AG04449 (cell line): Measurements from ENCODE around the gene IPO5.
"Not testable (repeated sequence)": the region's sequence is repeated elsewhere in the genome, so short reads cannot be mapped to it uniquely, and the experiment has no call there.

ENCODE experiments used
- CTCF ChIA-PET: fragments of 350-600 bp; formaldehyde crosslinking; extraction: SDS; loops from one replicate; lab custom pipeline; 2021; ENCODE audit warnings: antibody characterized with exemption; lab: Yijun Ruan, JAX
- POLR2A ChIA-PET: fragments of 400-600, 350-600 bp; formaldehyde crosslinking; extraction: SDS; loops from one replicate; lab custom pipeline; 2020; ENCODE audit warnings: antibody characterized with exemption, inconsistent platforms; lab: Yijun Ruan, JAX
- DNase-seq: peaks from one replicate; pipeline ENCODE4 v3.0.0-alpha.2; 2010; ENCODE audit warnings: low read depth, low spot score
- H3K4me3 ChIP-seq: 2 replicates; pipeline ENCODE4 v1.5.1; 2011; ENCODE audit warnings: low read depth, mild to moderate bottlenecking, control low read depth, low read length
- CTCF ChIP-seq: IDR thresholded peaks from one replicate; pipeline ENCODE4 v1.5.1; 2011; ENCODE audit warnings: mild to moderate bottlenecking, moderate library complexity, low read length, control low read depth, inconsistent platforms; ENCODE audit not compliant: insufficient read depth; ENCODE audit errors: missing control alignments

The IPO5 gene

DNA sequence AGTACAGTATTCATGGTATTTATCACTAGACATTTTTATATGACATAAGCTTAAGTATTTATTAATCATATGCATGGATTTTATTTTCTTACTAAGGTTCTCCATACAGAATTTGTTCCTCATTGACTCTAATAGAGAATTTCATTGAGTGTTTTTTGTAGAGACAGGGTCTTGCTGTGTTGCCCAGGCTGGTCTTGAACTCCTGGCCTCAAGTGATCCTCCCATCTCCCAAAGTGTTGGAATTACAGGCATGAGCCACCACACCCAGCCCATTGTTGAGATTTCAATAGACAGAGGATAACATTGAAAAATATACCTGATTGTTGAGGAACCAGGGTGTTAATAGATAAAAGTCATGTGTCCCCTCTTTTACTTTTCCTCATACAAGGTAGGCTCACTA is 26.1 kb downstream of the IPO5 start:
- ChIA-PET POLR2A (no interaction called here), CTCF (interaction anchor here (3.5 kb wide), 1 partner anchor 122 kb away, joined by 32 read pairs; no protein-coding TSS in a partner anchor)
- no peak overlapping the region for H3K4me3 ChIP-seq
- no peak for DNase-seq
- no peak for TF ChIP-seq CTCF

- no peak for DNase-seq
- no peak for TF ChIP-seq CTCF
- no peak overlapping the region for H3K4me3 ChIP-seq
- CTCF ChIA-PET = interaction anchor here (0.8 to 1.8 kb wide), 3 partner anchors 124 to 128 kb away, joined by 3 to 5 read pairs (median 5); no protein-coding TSS in a partner anchor
- POLR2A ChIA-PET = no interaction called here
Measured at GRCh38 chr13:97982286-97982685, 28.8 kb downstream of the IPO5 start.

DNA sequence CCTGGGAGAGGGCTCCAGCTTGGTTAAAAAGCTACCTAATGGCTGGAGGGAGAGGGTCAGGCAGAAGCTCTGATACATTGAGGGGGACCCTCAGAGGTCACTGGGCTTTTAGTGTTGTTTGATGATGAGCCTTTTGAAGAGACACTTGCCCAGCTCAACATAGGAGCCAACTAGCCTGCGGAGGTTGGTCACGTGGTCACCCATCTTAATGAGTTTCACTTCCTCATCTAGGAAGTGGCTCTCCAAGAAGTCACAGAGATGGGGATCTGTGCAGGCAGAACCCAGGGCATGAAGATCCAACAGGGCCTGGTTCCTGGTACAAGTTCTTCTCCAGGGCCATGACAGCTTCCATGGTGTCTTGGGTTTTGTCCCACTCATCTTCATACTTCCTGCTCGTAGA is 33.4 kb downstream of the IPO5 start:
- no peak overlapping the region for H3K4me3 ChIP-seq
- DNase-seq = no peak
- TF ChIP-seq CTCF = no peak
- POLR2A ChIA-PET = no interaction called here
- CTCF ChIA-PET = interaction anchor here (3.2 kb wide), 1 partner anchor 130 kb away, joined by 14 read pairs; no protein-coding TSS in a partner anchor

DNA sequence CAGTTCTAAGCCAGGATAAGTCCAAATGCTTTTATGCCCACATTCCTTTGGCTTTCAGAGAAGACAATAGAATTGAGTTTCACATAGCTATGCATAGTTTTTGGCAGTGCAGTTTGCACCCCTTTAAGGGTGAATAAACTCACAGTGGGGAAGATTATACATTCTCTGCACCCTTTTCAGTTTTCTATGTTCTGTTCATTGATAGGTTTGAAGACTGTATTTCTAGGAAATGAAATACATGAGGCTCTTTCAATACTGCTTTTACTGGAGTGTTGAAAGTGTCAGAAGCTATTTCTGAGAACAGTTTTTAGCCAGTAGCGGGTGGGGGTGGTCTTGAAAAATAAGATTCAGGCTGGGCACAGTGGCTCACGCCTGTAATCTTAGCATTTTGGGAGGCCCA is 46.2 kb downstream of the IPO5 start:
- no peak for TF ChIP-seq CTCF
- ChIA-PET CTCF (interaction anchor here (1.1 to 1.2 kb wide), 2 partner anchors 144 to 153 kb away, joined by 3 to 4 read pairs; no protein-coding TSS in a partner anchor), POLR2A (no interaction called here)
- H3K4me3 ChIP-seq = no peak overlapping the region
- no peak for DNase-seq

DNA sequence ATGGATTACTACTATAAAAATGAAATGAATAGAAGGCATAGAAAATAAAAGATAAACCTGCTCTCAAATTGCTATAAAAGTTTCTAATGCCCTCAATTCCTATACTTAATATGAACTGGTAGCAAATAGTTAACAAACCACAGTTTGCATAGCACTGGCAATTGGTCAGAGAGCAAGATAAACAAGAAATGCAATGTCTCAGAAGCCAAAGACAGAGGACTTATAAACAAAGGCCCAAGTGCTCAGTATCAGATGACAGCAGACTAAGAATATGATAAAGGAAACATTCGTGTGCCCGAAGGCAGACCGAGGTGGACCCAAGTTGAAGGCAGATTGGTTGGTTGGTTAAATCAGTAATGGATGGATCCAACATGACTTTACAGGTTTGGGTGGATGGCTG is 50.6 kb downstream of the IPO5 start:
- H3K4me3 ChIP-seq = no peak overlapping the region
- TF ChIP-seq CTCF = no peak
- ChIA-PET POLR2A (no interaction called here), CTCF (no interaction called here)
- peak; percentile 41 for DNase-seq

DNA sequence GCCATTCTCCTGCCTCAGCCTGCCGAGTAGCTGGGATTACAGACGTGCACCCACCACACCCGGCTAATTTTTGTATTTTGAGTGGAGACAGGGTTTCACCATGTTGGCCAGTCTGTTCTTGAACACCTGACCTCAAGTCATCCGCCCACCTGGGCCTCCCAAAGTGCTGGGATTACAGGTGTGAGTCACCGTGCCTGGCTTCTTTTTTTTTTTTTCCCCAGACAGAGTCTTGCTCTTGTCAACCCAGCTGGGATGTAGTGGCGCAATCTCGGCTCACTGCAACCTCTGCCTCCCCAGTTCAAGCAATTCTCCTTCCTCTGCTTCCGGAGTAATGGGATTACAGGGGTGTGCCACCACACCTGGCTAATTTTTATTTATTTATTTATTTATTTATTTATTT is 51.5 kb downstream of the IPO5 start:
- CTCF ChIA-PET, POLR2A ChIA-PET, H3K4me3 ChIP-seq, DNase-seq: not testable (repeated sequence)

- no peak overlapping the region for H3K4me3 ChIP-seq
- POLR2A ChIA-PET = no interaction called here
- CTCF ChIA-PET = interaction anchor here (1.5 kb wide), 1 partner anchor 152 kb away, joined by 6 read pairs; no protein-coding TSS in a partner anchor
- no peak for TF ChIP-seq CTCF
- no peak for DNase-seq
Measured at GRCh38 chr13:98007001-98007400, 53.5 kb downstream of the IPO5 start.
